Activated T-cell treated with anti-CD3 and anti-CD28 coated beads, Interleukin-2, amount 50 U/mL, for 24 hours (primary cell): ENCODE measurements around the gene PATL1.
"Not testable (repeated sequence)": the region's sequence is repeated elsewhere in the genome, so short reads cannot be mapped to it uniquely, and the experiment has no call there.

Experiments used
- DNase-seq: peaks from one replicate; pipeline ENCODE4 v3.0.0-alpha.2; 2020
- H3K27ac Mint-ChIP-seq: 2 replicates; pipeline ENCODE4 v1.8.0; 2020; ENCODE audit warnings: mild to moderate bottlenecking, mixed read lengths
- H3K27me3 Mint-ChIP-seq: 2 replicates; pipeline ENCODE4 v1.8.0; 2020; ENCODE audit warnings: mixed read lengths
- H3K36me3 Mint-ChIP-seq: 2 replicates; pipeline ENCODE4 v1.8.0; 2020; ENCODE audit warnings: low read depth, mixed read lengths
- H3K4me1 Mint-ChIP-seq: 2 replicates; pipeline ENCODE4 v1.8.0; 2020; ENCODE audit warnings: low read depth, mixed read lengths
- H3K4me3 Mint-ChIP-seq: 2 replicates; pipeline ENCODE4 v1.8.0; 2020; ENCODE audit warnings: mild to moderate bottlenecking, moderate library complexity, mixed read lengths
- H3K9me3 Mint-ChIP-seq: 2 replicates; pipeline ENCODE4 v1.8.0; 2020; ENCODE audit warnings: mixed read lengths

PATL1 gene

GRCh38 chr11:59659981-59660380, 8.9 kb downstream of the PATL1 start:
- Mint-ChIP-seq H3K9me3 (no peaks in the 10 kb centered on the region), H3K4me3 (no peak overlapping the region), H3K4me1 (peaks cover 35% of the 10 kb centered on the region), H3K36me3 (peaks cover 94% of the 10 kb centered on the region), H3K27me3 (no peaks in the 10 kb centered on the region), H3K27ac (peak overlapping the region; percentile 57)
- no peak for DNase-seq

- Mint-ChIP-seq H3K27me3 (no peaks in the 10 kb centered on the region), H3K9me3 (no peaks in the 10 kb centered on the region), H3K27ac (peak overlapping the region; percentile 37), H3K4me1 (peaks cover 18% of the 10 kb centered on the region), H3K36me3 (peaks cover 94% of the 10 kb centered on the region), H3K4me3 (no peak overlapping the region)
- DNase-seq, result no peak
Measured at GRCh38 chr11:59658036-59658435, 10.8 kb downstream of the PATL1 start.

- no peak for DNase-seq
- no peaks in the 10 kb centered on the region for H3K4me1 Mint-ChIP-seq
- H3K27me3 Mint-ChIP-seq, result no peaks in the 10 kb centered on the region
- no peak overlapping the region for H3K4me3 Mint-ChIP-seq
- no peak overlapping the region for H3K27ac Mint-ChIP-seq
- no peaks in the 10 kb centered on the region for H3K9me3 Mint-ChIP-seq
- peaks cover 98% of the 10 kb centered on the region for H3K36me3 Mint-ChIP-seq
Measured at GRCh38 chr11:59654893-59655292, 13.9 kb downstream of the PATL1 start.

- no peak overlapping the region for H3K4me3 Mint-ChIP-seq
Measured at GRCh38 chr11:59647245-59647980, 21.4 kb downstream of the PATL1 start.

GRCh38 chr11:59644528-59644927, 24.3 kb downstream of the PATL1 start:
- H3K9me3 Mint-ChIP-seq, result no peaks in the 10 kb centered on the region
- H3K4me3 Mint-ChIP-seq, result no peak overlapping the region
- no peaks in the 10 kb centered on the region for H3K27me3 Mint-ChIP-seq
- H3K36me3 Mint-ChIP-seq, result peaks cover 96% of the 10 kb centered on the region
- peaks cover 1% of the 10 kb centered on the region for H3K4me1 Mint-ChIP-seq
- H3K27ac Mint-ChIP-seq, result peak overlapping the region; percentile 75
- DNase-seq, result no peak

More at GRCh38 chr11:59647245-59647980, 21.4 kb downstream of the PATL1 start:
- DNase-seq, result no peak
- no peaks in the 10 kb centered on the region for H3K9me3 Mint-ChIP-seq
- peak overlapping the region; percentile 50 for H3K27ac Mint-ChIP-seq
- peaks cover 96% of the 10 kb centered on the region for H3K36me3 Mint-ChIP-seq
- no peaks in the 10 kb centered on the region for H3K27me3 Mint-ChIP-seq
- H3K4me1 Mint-ChIP-seq, result peaks cover 1% of the 10 kb centered on the region

- no peak overlapping the region for H3K27ac Mint-ChIP-seq
- no peaks in the 10 kb centered on the region for H3K9me3 Mint-ChIP-seq
- peaks cover 1% of the 10 kb centered on the region for H3K4me1 Mint-ChIP-seq
- H3K27me3 Mint-ChIP-seq, result no peaks in the 10 kb centered on the region
- DNase-seq, result no peak
- no peak overlapping the region for H3K4me3 Mint-ChIP-seq
- peaks cover 96% of the 10 kb centered on the region for H3K36me3 Mint-ChIP-seq
Measured at GRCh38 chr11:59643390-59643789, 25.4 kb downstream of the PATL1 start.

- Mint-ChIP-seq H3K27me3 (no peaks in the 10 kb centered on the region), H3K9me3 (no peaks in the 10 kb centered on the region), H3K36me3 (peaks cover 94% of the 10 kb centered on the region), H3K27ac (peak overlapping the region; percentile 73), H3K4me3 (no peak overlapping the region), H3K4me1 (peaks cover 1% of the 10 kb centered on the region)
- no peak for DNase-seq
Measured at GRCh38 chr11:59641156-59641555, 27.7 kb downstream of the PATL1 start.

GRCh38 chr11:59630493-59630892, 38.3 kb downstream of the PATL1 start:
- no peak overlapping the region for H3K27ac Mint-ChIP-seq
- no peaks in the 10 kb centered on the region for H3K9me3 Mint-ChIP-seq
- no peak for DNase-seq
- no peaks in the 10 kb centered on the region for H3K4me1 Mint-ChIP-seq
- no peaks in the 10 kb centered on the region for H3K27me3 Mint-ChIP-seq
- H3K4me3 Mint-ChIP-seq, result no peak overlapping the region
- peaks cover 36% of the 10 kb centered on the region for H3K36me3 Mint-ChIP-seq

- H3K9me3 Mint-ChIP-seq, result no peaks in the 10 kb centered on the region
- H3K4me1 Mint-ChIP-seq, result no peaks in the 10 kb centered on the region
- H3K27me3 Mint-ChIP-seq, result no peaks in the 10 kb centered on the region
- H3K4me3 Mint-ChIP-seq, result no peak overlapping the region
- H3K27ac Mint-ChIP-seq, result no peak overlapping the region
- peaks cover 31% of the 10 kb centered on the region for H3K36me3 Mint-ChIP-seq
- no peak for DNase-seq
Measured at GRCh38 chr11:59629996-59630395, 38.8 kb downstream of the PATL1 start.

- not testable (repeated sequence) for H3K27me3 Mint-ChIP-seq, H3K4me3 Mint-ChIP-seq, H3K27ac Mint-ChIP-seq, H3K4me1 Mint-ChIP-seq, H3K9me3 Mint-ChIP-seq, DNase-seq
- peaks cover 24% of the 10 kb centered on the region for H3K36me3 Mint-ChIP-seq
Measured at GRCh38 chr11:59626969-59627368, 41.9 kb downstream of the PATL1 start.

- H3K9me3 Mint-ChIP-seq, result no peaks in the 10 kb centered on the region
- no peaks in the 10 kb centered on the region for H3K4me1 Mint-ChIP-seq
- no peak for DNase-seq
- H3K27ac Mint-ChIP-seq, result no peak overlapping the region
- H3K27me3 Mint-ChIP-seq, result no peaks in the 10 kb centered on the region
- no peak overlapping the region for H3K4me3 Mint-ChIP-seq
- H3K36me3 Mint-ChIP-seq, result peaks cover 15% of the 10 kb centered on the region
Measured at GRCh38 chr11:59625703-59626102, 43.1 kb downstream of the PATL1 start.

GRCh38 chr11:59617876-59618275, 51.0 kb downstream of the PATL1 start:
- Mint-ChIP-seq H3K27me3 (no peaks in the 10 kb centered on the region), H3K36me3 (peaks cover 21% of the 10 kb centered on the region), H3K9me3 (no peaks in the 10 kb centered on the region), H3K27ac (no peak overlapping the region), H3K4me3 (no peak overlapping the region), H3K4me1 (peaks cover 32% of the 10 kb centered on the region)
- no peak for DNase-seq

GRCh38 chr11:59616396-59616982, 52.3 kb downstream of the PATL1 start:
- no peak for DNase-seq
- Mint-ChIP-seq H3K9me3 (no peaks in the 10 kb centered on the region), H3K4me1 (peaks cover 46% of the 10 kb centered on the region), H3K27ac (peak overlapping the region; percentile 99), H3K27me3 (no peaks in the 10 kb centered on the region), H3K36me3 (peaks cover 34% of the 10 kb centered on the region), H3K4me3 (peak overlapping the region; percentile 91)

- peak within 1 kb of the TSS; percentile 91 for H3K4me3 Mint-ChIP-seq
- peaks cover 51% of the 10 kb centered on the region for H3K4me1 Mint-ChIP-seq
- H3K9me3 Mint-ChIP-seq, result no peaks in the 10 kb centered on the region
Measured at GRCh38 chr11:59615637-59616395, 53.0 kb downstream of the PATL1 start, which contains the start of gene OSBP. TSS of gene OSBP (minus strand) at chr11:59615774. CDS start at chr11:59615664, 110 bp downstream.

More at GRCh38 chr11:59615637-59616395, 53.0 kb downstream of the PATL1 start, which contains the start of gene OSBP:
- Mint-ChIP-seq H3K36me3 (peaks cover 37% of the 10 kb centered on the region), H3K27ac (peak within 1 kb of the TSS; percentile 99), H3K27me3 (no peaks in the 10 kb centered on the region)
- peak; percentile 94 for DNase-seq
